ENCODE data around the gene ZBTB25.

DNA sequence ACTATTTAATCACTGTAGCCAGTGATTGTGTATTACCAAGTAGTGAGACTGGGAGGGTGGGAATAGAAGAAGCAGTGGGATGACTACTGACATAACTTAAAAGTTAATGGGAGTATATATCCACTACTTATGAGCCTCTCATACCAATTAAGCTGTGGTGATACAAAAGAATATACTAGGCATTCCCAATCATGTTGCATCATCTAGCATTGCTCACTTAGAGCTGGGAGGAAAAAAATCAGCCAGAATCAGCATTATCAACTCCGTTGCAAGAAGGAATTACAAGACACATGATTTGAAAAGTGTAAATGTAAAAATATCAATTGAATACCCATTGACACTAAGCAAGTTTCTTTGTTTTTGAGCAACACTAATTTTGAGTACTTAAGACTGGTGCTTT is 45.4 kb upstream of the ZBTB25 start:
- TF ChIP-seq TAF1 (IDR thresholded peaks at IDR 0.05; ENCODE audit: low read depth, low read length) (no peak), POLR2A (IDR thresholded peaks at IDR 0.05; ENCODE audit: low read depth, low read length) (no peak), POLR2AphosphoS5 (IDR thresholded peaks at IDR 0.05; ENCODE audit: low read depth, low read length) (no peak), PAX5 (IDR thresholded peaks at IDR 0.05; ENCODE audit: insufficient read depth, low read length, severe bottlenecking) (no peak)
